Left hindlimb (tissue), 1 donor: ENCODE data around the gene ATP8B2.
"Not testable (repeated sequence)": the region's sequence is repeated elsewhere in the genome, so short reads cannot be mapped to it uniquely, and the experiment has no call there.

Experiments
- DNase-seq: peaks from one replicate; pipeline ENCODE4 v3.0.0-alpha.2; 2018

The ATP8B2 gene

GRCh38 chr1:154325583-154326545 lies 539 bp downstream of the ATP8B2 start:
- peak; percentile 88 for DNase-seq

- DNase-seq, result peak; percentile 81
Measured at GRCh38 chr1:154326546-154327465, 1.5 kb downstream of the ATP8B2 start.

GRCh38 chr1:154327466-154328317 lies 2.4 kb downstream of the ATP8B2 start:
- DNase-seq, result no peak

- peak; percentile 91 for DNase-seq
Measured at GRCh38 chr1:154328318-154329151, 3.2 kb downstream of the ATP8B2 start.

GRCh38 chr1:154329152-154329521 lies 3.8 kb downstream of the ATP8B2 start:
- no peak for DNase-seq

GRCh38 chr1:154329551-154330131 lies 4.3 kb downstream of the ATP8B2 start:
- no peak for DNase-seq

- DNase-seq, result no peak
Measured at GRCh38 chr1:154330669-154331068, 5.3 kb downstream of the ATP8B2 start.

- no peak for DNase-seq
Measured at GRCh38 chr1:154334079-154335024, 9.0 kb downstream of the ATP8B2 start.

GRCh38 chr1:154335025-154335714 lies 9.8 kb downstream of the ATP8B2 start:
- peak; percentile 91 for DNase-seq

- DNase-seq, result no peak
Measured at GRCh38 chr1:154337253-154337894, 12.0 kb downstream of the ATP8B2 start.

- no peak for DNase-seq
Measured at GRCh38 chr1:154338875-154339274, 13.6 kb downstream of the ATP8B2 start.

- DNase-seq, result not testable (repeated sequence)
Measured at GRCh38 chr1:154341366-154341765, 16.0 kb downstream of the ATP8B2 start.

GRCh38 chr1:154342132-154342531 lies 16.8 kb downstream of the ATP8B2 start:
- no peak for DNase-seq

GRCh38 chr1:154342836-154343472 lies 17.6 kb downstream of the ATP8B2 start:
- no peak for DNase-seq

- no peak for DNase-seq
Measured at GRCh38 chr1:154344977-154345837, 19.9 kb downstream of the ATP8B2 start.

GRCh38 chr1:154346276-154346917 lies 21.1 kb downstream of the ATP8B2 start:
- no peak for DNase-seq

GRCh38 chr1:154347961-154348360 lies 22.6 kb downstream of the ATP8B2 start:
- no peak for DNase-seq
